ENCODE results near the gene SORBS2.

Gene SORBS2

DNA sequence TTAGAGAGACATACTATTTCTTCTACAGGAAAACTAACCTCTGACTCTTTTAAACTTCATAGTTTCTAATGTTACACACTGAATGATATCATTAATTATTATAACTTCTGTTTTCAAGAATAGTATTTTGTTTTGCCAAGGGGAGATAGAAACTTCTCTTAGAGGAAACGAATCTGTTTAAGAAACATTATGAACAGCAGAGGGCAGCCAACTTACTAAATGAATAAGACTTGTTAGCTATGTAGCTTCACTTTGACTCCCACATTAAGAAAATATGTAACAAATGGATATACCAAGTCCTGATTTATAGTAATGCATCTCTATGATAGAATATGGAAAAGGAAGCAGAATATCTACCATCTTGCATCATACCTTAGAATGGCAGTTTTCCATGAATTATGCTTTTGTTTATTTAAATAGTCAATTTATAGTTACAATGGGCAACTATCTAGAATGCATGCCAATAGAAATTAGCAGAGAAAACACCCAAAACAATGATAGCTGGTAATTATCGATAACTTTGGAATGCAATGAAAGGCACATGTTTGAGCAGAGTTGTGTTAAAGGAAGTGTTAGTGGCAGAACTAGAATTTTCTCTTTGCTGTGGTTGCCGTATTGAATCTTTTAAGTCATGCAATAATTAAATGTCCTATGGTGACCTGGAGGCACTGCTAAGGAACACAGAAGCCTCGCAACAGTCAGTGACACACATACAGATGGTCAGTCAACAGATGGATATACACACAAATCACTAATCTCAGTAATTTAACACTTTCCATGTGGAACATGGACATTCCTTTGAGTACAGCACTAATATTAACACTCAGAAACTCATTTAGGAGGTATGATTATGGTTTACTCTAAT is 171.0 kb downstream of the SORBS2 start:
- DNase-seq (ENCODE audit: low read depth in 2 of 2): no peak

DNA sequence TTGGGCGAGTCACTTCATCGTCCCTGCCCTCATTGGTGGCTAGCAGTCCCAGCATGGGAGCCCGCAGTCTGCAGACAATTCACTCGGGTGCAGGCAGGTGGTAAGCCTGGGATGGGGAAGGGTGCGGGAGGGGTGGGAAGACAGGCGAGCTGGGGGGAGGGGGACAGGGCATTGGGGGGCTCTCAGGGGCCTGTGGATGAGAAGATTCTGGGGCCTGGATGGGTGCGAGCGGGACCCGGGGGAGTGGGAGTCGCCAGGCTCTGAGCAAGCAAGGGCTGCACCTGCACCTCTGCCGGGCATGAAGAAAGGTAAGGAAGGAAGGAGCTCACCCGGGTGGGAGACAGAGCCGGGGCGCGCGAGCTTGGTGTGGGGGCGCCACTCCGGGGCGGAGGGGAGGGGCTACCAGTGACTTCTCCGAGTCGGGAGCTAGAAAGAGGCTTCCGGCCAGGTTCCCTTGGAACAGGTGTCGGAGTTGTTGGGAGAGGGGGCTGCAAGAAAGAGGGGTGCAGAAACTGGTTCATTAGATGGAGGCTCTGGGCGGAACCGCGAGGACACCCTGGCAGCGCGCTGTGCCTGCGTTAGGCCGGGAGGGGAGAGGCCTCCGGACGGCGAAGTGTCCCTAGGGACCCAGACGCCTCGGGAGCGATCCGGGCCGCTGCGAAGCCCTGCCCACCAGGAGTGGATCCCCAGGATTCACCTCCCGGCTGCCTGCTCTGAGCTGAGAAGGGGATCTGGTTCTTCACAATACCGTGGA is 173.3 kb downstream of the SORBS2 start:
- DNase-seq (ENCODE audit: low read depth in 2 of 2): no peak

DNA sequence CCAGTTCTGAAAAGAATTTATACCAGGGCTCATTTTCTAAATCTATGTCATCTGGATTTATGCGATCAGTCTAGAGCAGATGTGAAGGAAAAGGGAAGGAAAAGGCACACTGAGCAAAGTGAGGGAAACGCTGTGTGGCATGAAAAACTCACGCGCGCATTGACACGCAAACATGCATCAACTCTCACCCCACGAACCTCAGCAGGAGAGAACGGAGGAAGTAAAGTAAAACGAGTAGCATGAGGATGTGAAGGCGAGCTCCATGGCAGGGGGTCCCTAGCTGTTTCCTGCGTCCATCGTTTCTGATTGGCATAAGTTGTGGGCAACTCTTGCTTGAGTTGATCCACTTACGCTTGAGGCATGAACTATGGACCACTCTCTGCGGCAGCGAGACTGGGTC is 173.9 kb downstream of the SORBS2 start:
- DNase-seq (ENCODE audit: low read depth in 2 of 2): no peak

GRCh38 chr4:185637163-185637875 is 174.7 kb downstream of the SORBS2 start:
- no peak for DNase-seq (ENCODE audit: low read depth in 2 of 2)

GRCh38 chr4:185634066-185634652 is 177.8 kb downstream of the SORBS2 start:
- DNase-seq (ENCODE audit: low read depth in 2 of 2): no peak

GRCh38 chr4:185626798-185627197 is 185.2 kb downstream of the SORBS2 start:
- DNase-seq (ENCODE audit: low read depth in 2 of 2): no peak

DNA sequence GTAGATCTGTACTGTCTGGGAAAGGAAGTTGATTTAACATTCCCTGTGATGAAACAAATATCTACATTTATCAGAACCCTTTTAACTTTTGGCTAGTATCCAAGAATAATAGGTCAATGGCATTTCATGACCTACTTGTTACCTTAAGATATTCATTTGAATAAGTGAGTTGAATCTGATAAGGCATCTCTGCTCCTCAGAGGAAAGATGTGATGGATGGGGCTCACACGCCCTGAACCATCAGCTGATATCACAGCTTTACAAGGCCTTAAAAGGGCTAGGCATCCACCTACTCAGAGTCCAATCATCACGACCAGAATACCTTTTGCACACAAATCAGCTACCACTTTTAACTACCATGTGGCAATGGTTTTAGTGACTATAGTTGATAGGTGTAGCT is 186.5 kb downstream of the SORBS2 start:
- DNase-seq (ENCODE audit: low read depth in 2 of 2): no peak

DNA sequence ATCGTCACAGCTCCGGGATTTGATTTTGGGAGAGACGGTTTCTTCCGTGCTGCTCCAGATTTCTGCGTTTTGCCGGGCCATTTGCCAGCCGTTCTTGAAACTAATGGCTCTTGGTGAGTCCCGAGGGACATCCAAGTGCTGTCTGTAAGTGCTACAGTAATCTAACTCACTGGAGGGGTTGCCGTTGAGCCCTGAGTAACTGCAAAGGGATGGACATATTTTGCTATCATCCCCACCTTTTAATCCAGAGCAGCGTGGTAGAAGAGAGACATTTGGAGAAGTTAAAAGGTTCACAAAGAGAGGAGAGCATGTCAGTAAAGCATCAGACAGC is 187.8 kb downstream of the SORBS2 start:
- no peak for DNase-seq (ENCODE audit: low read depth in 2 of 2)

GRCh38 chr4:185623444-185624258 is 188.3 kb downstream of the SORBS2 start:
- no peak for DNase-seq (ENCODE audit: low read depth in 2 of 2)

GRCh38 chr4:185608185-185608584 is 203.8 kb downstream of the SORBS2 start:
- DNase-seq (ENCODE audit: low read depth in 2 of 2): no peak

DNA sequence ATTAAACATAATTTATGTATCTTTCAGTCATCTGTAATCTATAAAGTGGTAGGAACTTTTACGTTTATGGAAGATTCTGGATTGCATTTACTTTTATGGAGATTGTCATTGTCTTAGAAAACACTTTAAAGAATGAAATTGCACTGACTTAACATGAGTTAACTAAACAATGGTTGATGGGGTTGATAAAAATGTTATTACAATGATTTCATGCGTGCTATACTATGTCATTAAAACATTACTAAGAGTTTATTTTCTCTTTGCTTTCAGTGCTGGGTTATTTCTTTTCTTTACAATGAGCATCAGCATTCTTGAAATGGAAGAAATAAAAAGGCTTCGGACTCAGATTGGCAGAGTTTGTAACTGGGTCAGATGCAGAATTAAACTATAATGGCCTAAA is 209.6 kb downstream of the SORBS2 start:
- no peak for DNase-seq (ENCODE audit: low read depth in 2 of 2)

DNA sequence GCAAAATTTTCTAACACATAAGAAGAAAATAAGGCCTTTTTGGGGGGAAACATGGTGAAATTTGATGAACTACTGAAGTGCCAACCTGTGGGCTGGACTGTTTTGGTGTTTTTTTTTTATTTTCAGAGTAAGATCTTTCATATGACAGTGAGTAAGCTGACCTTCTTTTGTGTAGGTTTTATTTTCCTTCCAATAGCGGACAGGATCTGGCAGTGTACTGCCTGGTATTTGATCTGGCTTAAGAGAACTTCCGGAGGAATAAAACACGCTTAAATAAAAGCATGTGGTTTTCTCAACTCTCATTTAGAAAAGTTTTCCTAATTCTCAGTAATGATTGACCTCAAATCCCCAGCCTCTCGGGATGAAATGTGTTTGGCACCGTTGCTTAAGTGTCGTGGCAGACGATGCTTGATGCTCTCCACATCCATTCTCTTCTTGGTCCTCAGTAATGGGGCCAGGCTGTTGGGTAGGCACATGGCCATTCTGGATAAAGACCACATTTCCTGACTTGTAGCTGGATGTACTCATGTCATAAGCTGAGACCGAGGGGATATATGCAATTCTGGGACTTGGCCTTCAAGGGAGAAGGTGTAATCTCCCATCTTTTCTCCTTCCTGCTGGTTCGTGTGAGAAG is 211.1 kb downstream of the SORBS2 start:
- no peak for DNase-seq (ENCODE audit: low read depth in 2 of 2)

- DNase-seq (ENCODE audit: low read depth in 2 of 2): no peak
Observed at GRCh38 chr4:185599553-185600243, 212.3 kb downstream of the SORBS2 start.

DNA sequence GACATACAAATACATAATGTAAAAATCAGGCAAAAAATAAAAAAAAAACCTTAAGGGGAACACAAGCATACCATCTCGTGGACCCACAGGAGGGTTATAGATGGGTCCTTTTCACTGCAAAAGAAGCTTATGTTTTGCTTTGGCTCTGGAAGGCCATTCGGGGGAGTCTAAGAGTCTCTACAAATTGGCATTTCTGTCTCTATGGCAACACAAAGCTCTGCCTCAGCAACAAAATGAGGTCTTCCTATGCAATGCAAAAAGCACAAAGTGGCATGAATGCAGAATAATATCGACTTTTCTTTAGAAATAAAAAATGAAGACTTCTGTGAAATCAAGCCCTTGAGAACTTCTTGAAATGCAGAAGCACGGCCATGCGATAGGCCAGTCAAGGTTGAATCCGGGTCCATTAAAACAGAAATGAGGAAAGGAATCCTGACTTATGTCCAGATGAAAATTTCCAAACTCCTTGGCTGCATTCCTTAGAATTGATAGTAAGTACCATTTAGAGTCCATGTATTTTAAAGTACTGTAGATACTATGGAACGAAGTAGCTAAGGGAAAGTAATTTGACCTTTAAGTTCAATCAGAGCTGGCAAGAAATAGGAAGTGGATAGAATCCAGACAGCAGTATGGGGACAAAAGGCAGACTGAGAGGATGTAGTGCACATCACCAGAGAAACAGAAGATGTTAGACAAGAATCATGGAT is 213.0 kb downstream of the SORBS2 start:
- no peak for DNase-seq (ENCODE audit: low read depth in 2 of 2)

DNA sequence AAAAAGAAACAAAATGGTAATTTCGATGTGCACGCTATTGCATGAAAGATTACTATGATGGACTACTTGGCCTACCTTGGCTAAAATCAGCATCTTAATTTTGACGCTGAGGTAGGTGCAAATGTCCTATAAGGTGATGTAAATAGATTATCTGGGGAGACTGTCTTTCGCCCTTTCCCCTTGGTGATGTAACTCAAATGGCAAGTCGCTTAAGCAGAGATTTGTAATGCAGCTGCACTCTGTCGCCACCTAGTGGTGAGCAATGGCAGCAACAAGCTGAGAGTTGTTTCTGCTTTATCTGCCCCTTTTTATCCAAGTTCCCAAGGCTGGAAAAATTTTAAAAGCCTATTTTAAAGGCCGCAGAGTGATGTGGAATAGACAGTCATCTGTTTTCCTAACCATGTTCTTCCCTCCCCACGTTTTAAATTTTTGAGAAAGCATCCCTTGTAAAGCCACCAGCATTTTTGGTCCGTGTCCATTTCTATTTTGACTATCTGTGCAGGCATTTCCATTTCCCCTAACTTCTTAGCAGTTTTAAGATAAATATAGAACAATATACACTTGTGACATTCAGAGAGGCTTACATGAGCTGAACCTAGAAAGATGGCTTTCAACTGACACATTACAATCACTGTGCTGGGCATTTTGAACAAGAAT is 214.3 kb downstream of the SORBS2 start:
- peak; percentile 36 to 51 for DNase-seq (ENCODE audit: low read depth in 2 of 2)

DNA sequence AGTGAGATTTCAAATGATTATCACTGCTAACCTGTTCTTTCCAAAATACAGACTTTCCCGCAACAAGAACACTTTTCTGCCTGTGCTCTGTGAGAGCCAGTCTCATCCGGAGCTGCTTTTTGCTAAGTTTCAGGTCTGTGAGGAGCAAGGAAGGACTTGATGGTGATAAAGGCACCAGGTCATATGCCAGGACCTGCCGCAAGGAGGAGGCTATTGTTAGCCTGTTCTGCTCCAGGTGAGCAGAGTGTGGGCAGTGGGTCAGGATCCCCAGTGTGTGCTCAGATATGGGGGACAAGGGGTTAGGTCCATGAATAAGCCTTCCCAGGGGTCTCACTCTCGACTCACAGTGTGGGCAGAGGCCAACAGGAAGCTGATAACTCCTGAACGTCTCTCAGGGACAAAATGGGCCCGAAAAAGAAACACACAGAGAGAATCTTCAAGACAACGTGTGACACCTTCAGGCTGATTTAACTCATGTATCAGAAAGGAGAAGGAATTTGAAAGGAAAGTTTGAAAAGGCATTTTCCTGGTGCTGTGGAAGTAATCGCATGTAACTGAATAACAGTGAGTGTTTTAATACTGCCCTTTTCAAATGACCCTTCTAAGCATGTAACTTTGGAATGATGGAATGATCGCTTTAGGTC is 219.0 kb downstream of the SORBS2 start:
- DNase-seq (ENCODE audit: low read depth in 2 of 2): no peak

DNA sequence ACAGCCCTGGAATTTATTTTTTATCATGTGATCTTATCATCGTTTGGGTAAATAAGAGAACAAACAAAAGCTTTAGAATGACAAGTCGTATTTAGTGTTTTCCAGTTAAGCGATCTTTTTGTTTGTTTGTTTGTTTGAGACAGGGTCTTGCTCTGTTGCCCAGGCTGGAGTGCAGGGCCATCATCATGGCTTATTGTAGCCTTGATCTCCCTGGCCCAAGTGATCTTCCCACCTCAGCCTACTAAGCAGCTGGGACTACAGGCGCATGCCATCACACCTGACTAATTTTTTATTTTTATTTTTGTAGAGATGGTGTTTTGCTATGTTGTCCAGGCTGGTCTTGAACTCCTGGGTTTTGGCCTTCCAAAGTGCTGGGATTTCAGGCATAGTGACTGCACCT is 219.6 kb downstream of the SORBS2 start:
- DNase-seq (ENCODE audit: low read depth in 2 of 2): no peak

DNA sequence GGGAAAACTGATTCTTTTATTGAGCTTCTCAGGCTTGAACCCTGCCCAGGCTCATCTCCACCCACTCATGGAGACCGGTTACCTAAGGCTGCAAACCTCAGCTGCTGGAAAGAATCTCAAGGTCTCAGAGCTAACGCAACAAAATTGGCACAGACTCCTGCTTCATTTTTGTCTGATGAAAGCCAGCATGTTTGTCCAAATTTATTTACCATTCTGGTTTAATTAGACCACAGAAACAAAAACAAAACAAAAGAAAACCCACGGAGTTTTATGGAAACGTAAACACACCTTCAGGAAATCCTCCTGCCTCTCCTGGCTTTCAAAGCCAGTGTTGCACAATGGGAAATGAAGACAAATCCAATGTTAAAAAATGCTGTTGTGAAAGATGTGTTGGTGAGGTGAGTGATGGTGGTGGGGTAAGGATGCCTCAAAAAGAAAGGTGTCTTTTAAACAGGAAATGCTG is 220.3 kb downstream of the SORBS2 start:
- DNase-seq (ENCODE audit: low read depth in 2 of 2): no peak

Data from stimulated activated CD8-positive, alpha-beta memory T cell treated with anti-CD3 and anti-CD28 coated beads, Interleukin-7, amount 100 ng/mL, for 1 hour (primary cell).